ENCODE data around the gene DNASE1.
"Not testable (repeated sequence)": the region's sequence is repeated elsewhere in the genome, so short reads cannot be mapped to it uniquely, and the experiment has no call there.

Gene DNASE1, protein sequence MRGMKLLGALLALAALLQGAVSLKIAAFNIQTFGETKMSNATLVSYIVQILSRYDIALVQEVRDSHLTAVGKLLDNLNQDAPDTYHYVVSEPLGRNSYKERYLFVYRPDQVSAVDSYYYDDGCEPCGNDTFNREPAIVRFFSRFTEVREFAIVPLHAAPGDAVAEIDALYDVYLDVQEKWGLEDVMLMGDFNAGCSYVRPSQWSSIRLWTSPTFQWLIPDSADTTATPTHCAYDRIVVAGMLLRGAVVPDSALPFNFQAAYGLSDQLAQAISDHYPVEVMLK

DNA sequence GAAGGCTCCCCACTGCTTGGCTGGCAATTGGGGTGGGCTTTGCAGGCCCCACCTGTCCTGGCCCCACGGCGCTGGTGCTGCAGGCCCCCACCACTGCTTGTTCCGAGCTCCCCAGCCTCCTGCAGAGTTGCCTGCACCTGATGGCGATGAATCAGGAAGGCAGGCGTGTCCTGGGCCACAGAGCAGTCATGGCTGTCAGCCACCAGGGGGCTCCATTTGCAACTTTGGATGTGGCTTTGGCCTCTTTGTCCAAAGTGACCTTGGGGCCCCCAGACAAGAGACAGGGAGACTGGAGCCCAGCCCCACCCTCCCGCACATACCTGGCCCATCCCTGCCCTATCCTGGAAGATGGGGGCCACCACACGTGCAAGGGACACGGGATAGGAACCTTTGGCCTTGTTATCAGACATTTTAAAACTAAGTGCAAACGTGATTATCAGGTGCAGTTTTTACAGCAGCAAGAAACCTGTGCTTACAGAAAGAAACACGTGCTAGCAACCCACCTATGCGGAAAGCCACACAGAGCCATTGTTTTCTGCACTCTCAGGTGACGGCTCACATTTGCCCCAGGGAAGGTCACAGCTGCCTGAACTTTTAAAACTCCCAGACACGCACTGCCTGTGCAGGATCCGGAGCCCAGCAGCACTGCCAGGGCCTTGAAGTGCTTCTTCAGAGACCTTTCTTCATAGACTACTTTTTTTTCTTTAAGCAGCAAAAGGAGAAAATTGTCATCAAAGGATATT is at the start of gene DNASE1:
Gene DNASE1 (plus strand): TSS at position 443 of the 743 bp plus-strand sequence. CDS start 683 bp downstream, outside the sequence.
- no peak for DNase-seq

DNA sequence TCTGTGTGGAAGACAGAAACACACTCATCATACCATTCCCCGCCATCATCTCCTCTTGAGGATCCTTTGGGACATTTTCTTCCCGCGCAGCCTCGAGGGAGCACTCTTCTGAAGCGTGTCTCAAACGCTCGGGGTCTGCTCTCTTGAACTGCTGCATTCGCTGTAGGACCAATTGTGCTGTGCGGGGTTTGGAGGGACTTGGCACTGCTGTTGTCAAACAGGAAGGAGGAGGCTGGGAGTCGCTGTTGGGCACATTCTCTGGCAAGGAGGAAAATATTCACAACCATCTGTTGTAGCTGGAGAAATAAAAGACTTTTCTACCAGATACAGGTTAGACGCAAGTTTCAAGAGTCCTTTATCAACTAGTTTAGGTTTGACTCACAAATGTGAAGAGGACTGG is 48.0 kb upstream of the DNASE1 start:
- no peak for DNase-seq

DNA sequence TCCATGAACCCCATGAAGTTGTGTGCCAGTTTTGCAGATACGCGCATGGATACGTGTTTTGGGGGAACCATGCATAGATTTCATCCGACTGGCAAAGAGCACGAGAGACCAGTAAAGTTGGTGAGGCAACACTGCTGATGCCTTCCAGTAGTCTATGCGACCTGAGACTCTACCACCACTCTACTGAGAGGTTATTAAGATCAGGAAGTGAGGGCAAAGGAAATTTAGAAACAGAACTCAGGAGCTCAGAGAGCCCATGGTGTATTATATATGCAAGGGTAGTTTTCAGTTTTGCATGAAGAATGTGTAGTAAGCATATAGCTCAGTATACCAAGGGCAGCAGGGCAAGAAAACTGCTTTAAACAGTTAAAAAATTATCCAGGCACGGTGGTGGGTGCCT is 47.3 kb upstream of the DNASE1 start:
- DNase-seq: no peak

DNA sequence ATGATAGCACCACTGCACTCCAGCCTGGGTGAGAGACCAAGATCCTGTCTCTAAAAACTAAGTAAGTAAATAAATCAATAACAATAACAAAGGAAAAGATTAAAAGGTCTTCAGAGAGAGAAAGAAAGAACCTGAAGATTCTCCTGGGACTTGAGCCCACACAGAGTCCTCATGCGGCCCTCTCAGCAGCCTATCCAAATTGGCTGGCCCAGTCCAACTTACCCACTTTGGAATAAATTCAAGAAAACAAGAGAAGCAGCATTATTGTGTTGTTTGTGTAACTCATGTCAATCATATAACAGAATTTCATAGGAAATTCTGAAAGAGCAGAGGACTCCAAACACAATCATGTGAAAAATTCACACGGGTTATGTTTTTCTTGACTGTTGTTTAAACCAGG is 46.9 kb upstream of the DNASE1 start:
- no peak for DNase-seq

DNA sequence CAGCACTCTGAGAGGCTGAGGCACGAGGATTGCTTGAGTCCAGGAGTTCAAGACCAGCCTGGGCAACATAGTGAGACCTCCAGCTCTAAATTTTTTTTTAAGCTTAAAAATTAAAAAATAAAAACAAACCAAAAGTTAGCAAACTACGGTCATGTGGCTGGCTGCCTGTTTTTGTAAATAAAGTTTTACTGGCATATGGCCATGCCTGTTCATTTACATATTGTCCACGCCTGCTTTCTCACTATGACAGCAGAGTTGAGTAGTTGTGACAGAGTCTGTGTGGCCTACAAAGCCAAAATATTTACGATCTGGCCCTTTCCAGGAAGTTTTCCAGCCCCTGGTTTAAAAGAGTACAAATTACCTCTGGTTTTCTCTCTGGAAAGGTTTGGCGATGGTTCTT is 46.4 kb upstream of the DNASE1 start:
- DNase-seq: no peak

DNA sequence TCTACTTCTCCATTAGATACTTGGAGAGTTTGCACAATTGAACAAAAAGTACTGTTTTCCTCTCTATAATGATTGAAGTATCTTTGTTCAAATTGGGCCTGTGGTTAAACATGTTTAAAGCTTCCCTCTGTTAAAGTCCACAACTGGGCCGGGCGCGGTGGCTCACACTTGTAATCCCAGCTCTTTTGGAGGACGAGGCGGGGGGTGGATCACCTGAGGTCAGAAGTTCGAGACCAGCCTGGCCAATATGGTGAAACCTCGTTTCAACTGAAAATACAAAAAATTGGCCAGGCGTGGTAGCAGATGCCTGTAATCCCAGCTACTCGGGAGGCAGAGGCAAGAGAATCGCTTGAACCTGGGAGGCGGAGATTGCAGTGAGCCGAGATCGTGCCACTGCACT is 45.5 kb upstream of the DNASE1 start:
- not testable (repeated sequence) for DNase-seq

DNA sequence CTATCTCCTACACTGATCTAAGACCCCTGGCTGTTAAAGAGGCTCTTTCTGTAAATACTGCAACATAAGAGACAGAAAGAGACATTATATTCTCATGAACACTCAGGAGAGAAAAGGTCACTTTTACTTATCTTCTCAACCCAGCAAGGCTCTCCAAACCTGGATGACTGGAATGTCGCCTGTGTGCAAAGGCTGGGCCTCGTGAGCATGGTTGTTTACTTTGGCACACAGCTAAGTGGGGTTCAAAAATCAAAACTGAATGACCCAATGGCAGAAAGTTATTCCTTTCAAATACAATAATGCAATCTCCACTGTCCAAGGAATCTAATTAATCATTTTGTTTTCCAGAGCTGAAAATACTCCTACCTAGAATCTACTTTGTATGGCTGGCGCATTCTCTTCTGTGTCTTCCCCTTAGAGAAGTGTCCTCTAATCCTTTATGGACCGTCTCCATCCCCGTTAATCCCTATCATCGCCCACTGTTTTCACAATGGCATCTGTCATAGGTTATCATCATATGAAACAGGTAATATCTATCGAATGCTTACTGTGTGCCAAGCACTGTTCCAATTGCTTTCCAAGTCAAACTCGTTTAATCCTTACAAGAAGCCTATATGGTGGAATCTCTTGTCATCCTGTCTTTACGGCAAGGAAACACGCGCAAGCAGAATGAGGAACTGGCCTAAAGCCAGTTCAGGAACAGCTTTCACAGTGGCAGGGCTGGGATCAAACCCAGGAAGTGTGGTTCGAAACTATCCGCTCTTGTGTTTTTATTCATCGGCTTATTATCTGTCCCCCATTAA is 44.4 kb upstream of the DNASE1 start:
- no peak for DNase-seq

DNA sequence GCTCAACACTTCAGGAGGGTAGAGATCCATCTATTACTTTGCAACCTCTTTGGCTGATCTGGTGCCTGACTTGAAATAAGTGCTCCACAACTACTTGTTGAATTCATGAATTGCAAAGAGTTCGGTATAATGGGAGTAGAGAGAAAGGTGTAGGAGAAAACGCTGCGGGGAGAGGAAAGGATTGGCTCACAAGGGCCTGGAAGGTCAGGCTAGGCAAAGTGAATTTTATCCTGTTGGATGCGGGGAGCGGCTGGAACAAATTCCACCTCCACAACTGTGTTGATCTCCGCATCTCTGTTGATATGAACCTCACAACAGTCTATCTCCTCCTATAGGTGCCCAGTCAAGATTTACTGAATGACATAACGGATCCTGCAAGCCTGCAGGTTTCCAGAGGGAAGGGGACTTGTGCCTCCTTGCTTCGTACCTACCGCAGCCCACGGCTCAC is 43.8 kb upstream of the DNASE1 start:
- peak; percentile 19 for DNase-seq

DNA sequence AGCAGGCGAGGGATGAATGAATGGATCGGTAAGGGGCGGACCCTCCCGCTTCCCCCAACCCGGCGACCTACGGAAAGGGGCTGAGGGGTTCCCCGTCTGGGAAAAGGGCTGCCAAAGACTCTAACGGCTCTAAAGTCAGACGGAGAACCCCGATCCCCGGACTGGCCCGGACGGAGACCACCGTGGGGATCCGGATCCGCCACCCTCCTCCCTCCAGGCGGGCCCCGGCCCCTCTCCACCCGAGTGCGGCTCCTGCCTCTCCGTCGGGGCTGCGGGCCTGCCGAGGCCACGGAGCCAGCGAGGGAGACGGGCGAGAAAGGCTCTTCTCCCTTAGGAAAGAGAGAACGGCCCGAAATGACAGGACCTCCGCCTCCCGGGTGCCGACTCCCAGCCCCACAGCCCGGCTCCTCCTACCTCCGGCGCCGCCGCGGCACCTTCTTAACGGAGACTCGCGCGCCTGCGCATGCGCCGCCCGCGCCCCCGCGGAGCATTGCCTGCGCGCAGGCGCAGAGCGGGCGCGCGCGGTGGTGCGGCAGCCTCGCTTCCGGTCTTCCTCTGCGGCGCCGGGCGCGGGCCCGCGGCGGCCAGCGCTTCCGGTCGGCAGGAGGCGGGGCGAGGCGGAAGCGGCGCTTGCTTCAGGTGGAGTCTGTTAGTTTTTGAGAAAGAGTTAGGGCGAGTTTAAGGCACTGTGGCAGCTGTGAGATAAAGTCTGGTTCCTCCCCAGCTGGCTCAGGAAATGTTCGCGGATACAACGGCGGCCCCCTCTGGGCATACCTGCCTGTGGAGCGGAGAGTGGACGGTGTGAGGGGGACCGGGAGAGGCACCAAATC is 43.1 kb upstream of the DNASE1 start, which contains the start of gene SLX4:
Gene SLX4 (minus strand): TSS at position 461 of the 830 bp plus-strand sequence. CDS start 2,642 bp downstream, outside the sequence.
- DNase-seq: peak; percentile 94

DNA sequence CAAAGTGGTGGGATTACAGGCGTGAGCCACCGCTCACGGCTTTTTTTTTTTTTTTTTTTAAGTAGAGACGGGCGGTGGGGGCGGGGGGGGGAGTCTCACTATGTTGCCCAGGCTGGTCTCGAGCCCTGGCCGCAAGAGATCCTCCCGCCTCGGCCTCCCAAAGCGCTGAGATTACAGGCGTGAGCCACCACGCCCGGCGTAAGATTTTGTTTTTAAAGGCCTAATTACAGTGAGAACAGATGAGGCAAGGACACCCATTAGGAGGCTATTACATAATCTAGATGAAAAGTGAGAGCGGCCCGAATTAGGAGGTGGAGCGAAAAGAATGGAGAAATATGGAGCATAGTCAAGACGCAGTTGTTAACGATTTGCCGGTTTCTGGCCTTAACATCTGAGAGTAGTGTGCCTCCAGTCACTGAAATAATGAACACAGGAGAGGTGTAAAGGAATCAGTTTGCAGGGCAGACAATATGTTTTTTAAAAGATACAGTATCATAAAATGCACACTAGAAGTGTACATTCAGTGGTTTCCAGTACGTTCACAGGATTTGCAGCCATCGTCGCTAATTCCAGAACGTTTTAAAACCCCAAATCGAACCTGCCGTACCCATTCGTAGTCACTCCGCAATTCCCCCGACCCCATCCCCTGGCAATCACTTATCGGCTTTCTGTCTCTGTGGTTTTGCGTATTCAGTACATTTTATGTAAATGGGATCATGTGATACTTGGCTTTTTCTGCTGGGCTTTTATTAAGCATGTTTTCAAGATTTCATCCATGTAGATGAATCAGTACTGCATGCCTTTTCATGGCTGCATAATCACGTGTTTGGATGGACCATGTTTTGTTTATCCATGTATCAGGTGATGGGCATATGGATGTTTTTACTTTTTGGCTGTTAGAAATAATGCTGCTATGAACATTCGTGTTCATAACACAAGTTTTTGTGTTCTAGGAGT is 41.7 kb upstream of the DNASE1 start:
- no peak for DNase-seq

DNA sequence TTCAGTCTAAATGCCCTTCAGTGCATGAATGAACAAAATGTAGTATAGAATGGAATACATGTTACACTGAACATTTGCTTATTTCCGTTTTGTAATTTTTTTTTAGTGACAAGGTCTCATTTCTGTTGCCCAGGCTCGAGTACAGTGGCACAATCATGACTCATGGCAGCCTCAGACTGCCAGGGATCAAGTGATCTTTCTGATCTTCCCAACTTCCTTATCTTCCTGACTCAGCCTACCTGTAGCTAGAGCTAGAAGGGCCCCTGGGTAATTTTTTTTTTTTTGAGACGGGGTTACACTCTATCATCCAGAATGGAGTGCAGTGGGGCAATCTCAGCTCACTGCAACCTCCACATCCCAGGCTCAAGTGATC is 35.7 kb upstream of the DNASE1 start:
- no peak for DNase-seq

DNA sequence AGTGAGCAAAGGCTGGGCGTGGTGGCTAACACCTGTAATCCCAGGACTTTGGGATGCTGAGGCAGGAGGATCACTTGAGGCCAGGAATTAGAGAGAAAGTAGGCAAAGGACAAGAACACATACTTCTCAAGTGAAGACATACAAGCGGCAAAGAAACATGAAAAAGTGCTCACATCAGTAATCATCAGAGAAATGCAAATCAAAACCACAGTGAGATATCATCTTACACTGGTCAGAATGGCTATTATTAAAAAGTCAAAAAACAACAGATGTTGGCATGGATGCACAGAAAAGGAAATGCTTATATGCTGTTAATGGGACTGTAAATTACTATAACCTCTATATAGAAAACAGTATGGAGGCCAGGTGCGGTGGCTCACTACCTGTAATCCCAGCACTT is 30.8 kb upstream of the DNASE1 start:
- DNase-seq: no peak

DNA sequence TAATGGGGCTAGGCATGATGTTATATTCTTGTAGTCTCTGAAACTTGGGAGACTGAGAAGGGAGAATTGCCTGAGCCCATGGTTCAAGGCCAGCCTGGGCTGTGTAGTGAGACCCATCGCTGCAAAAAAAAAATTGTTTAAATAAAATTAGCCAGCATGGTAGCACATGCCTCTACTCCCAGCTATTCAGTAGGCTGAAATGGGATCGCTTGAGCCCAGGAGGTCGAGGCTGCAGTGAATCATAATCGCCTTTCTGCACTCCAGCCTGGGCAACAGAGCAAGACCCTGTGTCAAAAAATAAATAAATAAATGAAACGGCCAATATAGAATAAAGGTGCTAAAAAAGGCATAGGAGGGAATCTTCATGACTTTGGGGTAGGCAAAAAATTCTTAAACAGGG is 29.2 kb upstream of the DNASE1 start:
- DNase-seq: no peak

DNA sequence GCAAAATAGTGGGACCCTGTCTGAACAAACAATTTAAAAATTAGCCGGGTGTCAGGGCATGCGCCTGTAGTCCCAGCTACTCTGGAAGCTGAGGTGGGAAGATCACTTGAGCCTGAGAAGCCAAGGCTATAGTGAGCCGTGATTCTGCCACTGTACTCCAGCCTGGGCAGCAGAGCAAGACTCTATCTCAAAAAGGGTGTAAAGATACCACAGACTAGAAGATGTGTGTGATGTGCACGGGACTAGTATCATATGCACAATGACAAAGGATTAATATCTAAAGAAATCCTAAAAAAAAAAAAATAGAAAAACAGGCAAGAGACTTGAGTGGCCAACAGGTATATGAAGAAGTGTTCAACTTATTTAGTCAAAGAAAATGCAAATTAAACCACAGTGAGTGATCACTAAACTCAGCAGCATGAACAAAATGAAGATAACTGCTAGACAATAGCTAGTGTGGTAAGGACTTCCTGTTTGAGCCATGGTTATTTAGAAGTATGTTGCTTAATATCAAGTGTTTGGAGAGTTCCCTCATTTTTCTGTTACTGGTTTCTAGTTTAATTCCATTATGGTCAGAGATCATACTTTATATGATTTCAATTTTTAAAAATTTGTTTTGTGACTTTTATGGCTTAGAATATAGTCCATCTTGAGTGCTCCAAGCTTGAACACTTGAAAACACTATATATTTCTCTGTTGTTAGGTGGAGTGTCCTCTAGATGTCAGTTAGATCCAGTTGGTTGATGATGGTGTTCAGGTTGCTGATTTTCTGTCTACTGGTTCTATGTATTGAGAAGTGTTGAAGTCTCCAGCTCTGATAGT is 28.4 kb upstream of the DNASE1 start:
- no peak for DNase-seq

DNA sequence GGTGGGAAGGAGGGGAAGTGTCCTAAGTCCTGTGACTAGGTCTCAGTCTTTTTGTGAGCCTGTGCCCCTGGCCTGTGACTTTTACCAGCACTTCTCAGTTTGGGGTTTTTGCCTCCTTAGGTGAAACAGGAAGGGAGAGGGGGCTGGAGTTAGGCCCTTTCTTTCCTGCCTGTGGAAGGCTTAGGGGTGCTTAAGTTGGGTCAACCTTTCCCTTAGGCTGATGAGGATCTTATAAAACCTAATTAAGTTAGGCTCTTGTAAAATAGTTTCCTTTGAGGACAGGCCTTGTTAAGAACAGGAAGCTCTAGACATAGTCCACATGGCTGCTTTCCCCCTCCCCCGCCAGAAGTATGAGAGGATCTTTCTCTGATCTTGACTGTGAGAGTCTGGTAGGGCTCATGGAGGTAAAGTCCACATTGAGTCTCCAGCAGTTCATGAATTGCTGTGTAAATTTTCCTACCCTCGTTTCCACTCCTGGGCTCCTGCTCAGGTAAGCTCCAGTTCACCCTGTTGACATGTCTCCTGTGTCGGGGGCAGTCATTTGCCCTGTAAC is 17.0 kb upstream of the DNASE1 start:
- peak; percentile 10 for DNase-seq

DNA sequence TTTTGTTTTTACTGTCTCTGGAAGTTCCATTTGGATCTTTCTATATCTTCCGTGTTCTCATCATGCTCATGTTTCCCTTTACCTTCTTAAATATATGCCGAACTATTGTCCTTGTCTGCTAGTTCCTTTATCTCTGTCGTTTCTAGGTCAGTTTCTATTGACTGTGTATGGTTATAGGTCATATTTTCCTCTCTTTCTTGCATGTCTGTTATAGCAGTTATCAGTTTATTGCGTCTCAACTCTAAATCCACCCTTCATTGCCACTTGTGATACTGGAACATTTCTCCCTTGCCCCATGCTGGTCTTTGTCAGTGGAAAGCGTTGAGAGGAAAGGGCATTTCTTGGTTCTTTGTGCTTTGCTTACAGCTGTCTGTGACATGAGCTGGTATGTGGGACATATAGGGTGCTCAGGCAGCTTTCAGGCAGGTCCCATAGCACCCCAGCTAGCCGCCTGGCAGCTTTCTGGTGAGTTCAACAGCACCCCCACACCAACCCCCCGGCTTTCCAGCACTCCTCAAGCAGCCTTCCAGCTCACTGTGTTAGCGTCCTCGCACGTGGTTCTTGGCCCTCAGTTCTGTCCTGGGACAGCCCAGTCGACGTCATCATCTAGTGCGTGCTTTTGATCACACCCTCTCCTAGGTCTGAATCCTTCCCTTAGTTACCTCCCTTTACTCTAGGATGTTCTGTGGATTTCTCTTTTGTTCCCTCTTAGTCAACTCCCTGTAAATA is 15.4 kb upstream of the DNASE1 start:
- no peak for DNase-seq

DNA sequence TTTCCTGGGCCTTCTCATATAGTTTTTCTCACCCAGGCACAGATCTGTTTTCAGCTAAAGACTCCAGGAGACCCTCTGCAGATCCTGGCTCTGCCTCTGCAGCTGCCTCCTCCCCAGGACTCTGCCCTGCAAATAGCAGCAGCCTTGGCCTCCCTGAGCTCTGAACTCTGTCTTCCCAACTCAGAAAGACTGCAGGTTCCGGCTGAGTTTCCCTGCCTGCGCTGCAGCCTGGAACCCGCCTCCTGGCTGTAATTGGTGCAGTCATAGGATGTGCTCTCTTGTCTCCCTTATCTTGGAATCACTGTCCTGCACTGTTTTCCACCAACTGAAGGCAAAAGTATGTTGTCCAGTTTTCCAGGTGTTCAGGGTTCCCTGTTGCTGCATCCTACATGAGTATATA is 14.3 kb upstream of the DNASE1 start:
- DNase-seq: no peak

DNA sequence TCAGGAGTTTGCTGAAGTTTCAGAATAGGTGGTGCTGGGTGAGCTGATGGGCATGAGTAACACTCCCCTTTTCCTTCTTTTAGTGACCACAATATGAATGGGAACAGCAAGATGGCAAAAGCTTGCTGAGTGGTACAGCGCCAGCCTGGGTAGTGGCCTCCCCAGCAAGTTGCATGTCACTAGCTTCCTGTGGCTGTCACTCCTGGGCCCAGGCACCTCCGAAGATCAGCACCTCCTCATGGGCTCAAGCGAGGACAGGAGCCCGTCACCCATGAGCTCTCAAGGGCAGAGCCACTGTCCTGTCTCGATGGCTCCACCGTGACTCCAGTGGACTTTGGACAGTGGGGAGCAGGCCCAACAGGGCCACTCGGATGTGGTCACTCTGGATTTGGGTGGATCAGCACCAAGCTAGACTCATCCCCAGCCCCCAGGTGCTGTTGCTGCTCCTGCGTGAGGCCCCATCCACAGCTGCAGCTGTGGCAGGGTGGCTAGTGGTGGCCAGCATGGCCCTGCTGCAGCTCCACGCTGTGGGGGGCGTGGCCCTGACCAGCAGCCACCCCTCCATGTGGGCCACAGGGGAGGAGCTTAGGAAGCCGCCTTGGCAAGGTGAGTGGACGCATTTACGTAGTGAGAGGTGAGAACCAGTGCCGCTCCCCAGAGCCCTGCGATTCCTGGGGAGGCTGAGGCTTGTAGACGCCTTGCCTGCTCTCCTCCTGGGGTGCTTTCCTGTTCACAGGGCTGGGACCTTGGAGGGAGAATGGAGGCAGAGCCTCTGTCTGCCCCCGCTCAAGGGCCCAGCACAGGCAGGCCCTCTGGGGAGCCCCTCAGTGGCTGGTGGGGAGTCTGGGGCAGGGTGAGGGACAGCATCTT is 13.6 kb upstream of the DNASE1 start:
- DNase-seq: no peak

Data from kidney glomerular epithelial cell (primary cell).